HepG2 (cell line): ENCODE measurements around the gene MARVELD3. TPM values are rescaled to one million over a fixed set of nuclear protein-coding genes. Genes with fewer than 3 reads are reported as not detected.
"Not testable (repeated sequence)": the region's sequence is repeated elsewhere in the genome, so short reads cannot be mapped to it uniquely, and the experiment has no call there.

Experiments used
- ATAC-seq: fragments of 200-7000 bp; cut with Tn5 transposase; 3 replicates; pipeline ENCODE4 v1.9.1; 2020; ENCODE audit warnings: mild to moderate bottlenecking, moderate library complexity
- BruUV-seq: library from RNA; stranded (reverse); fragments of 400-500 nt; replicated peaks from 2 replicates; lab custom pipeline; 2021; lab: Mats Ljungman, UMichigan
- CTCF ChIA-PET: fragments of 300-600 bp; formaldehyde crosslinking; extraction: SDS; loops from one replicate; lab custom pipeline; 2021; ENCODE audit warnings: low total read pairs, inconsistent platforms, low intra/inter-chr PET ratio; lab: Yijun Ruan, JAX
- POLR2A ChIA-PET: fragments of 350-600 bp; sonication (Branson Sonifier 250); formaldehyde crosslinking; loops from one replicate; lab custom pipeline; 2020; ENCODE audit warnings: antibody characterized with exemption, inconsistent platforms; lab: Yijun Ruan, JAX
- DNase-seq: peaks from one replicate; pipeline ENCODE4 v3.0.0-alpha.2; 2015; ENCODE audit warnings: low spot score
- FAIRE-seq: peaks from 3 replicates; lab custom pipeline; 2011; peaks lifted over from hg19 to GRCh38; lab: Jason Lieb, UNC
- H2AFZ ChIP-seq: one replicate; pipeline ENCODE4 v1.6.1; 2011; ENCODE audit warnings: low read length, inconsistent platforms
- H3K27ac ChIP-seq: fragments of 300-600 bp; 3 replicates; pipeline ENCODE4 v1.8.0; 2011; ENCODE audit warnings: mixed run types, mild to moderate bottlenecking, mixed read lengths, low read length, inconsistent platforms; ENCODE audit not compliant: insufficient read depth; ENCODE audit errors: extremely low read length
- H3K27me3 ChIP-seq, 2 experiments: fragments of 200-600 bp in 1 of 2; 2 replicates in 1 of 2; 3 replicates in 1 of 2; pipeline versions ENCODE4 v1.6.0 to v1.8.0; 2011; ENCODE audit warnings: low read length in 2 of 2, mild to moderate bottlenecking in 2 of 2, moderate library complexity in 2 of 2, inconsistent platforms in 1 of 2; ENCODE audit not compliant: insufficient read depth in 2 of 2, control insufficient read depth in 1 of 2
- H3K36me3 ChIP-seq, 2 experiments: fragments of 200-600 bp in 1 of 2; replicated peaks in 1 of 2; 2 replicates in 1 of 2; 3 replicates in 1 of 2; pipeline versions ENCODE4 v1.5.1 to v1.8.0; 2011; ENCODE audit warnings: low read length in 2 of 2, inconsistent platforms in 1 of 2; ENCODE audit not compliant: insufficient read depth in 2 of 2, control insufficient read depth in 1 of 2
- H3K4me1 ChIP-seq: 2 replicates; pipeline ENCODE4 v1.5.1; 2012; ENCODE audit warnings: low read length, inconsistent platforms; ENCODE audit not compliant: insufficient read depth
- H3K4me2 ChIP-seq: 2 replicates; pipeline ENCODE4 v1.6.0; 2011; ENCODE audit warnings: low read depth, low read length, inconsistent platforms
- H3K4me3 ChIP-seq, 3 experiments: fragments of 200-600 bp in 1 of 3; sonication (generic), shearing (Covaris generic) in 1 of 3; replicated peaks in 1 of 3; 2 replicates each; pipeline ENCODE4 v1.5.1; 2011 to 2016; ENCODE audit warnings: low read length in 3 of 3, inconsistent platforms in 2 of 3, low read depth in 2 of 3, mild to moderate bottlenecking in 2 of 3, control low read depth in 1 of 3, mixed read lengths in 1 of 3; ENCODE audit not compliant: insufficient read depth in 1 of 3
- H3K79me2 ChIP-seq: one replicate; pipeline ENCODE4 v1.6.1; 2011; ENCODE audit warnings: low read length, inconsistent platforms; ENCODE audit not compliant: insufficient read depth
- H3K9ac ChIP-seq: 2 replicates; pipeline ENCODE4 v1.6.0; 2011; ENCODE audit warnings: mild to moderate bottlenecking, low read depth, low read length, inconsistent platforms; ENCODE audit not compliant: insufficient read depth
- H3K9me3 ChIP-seq: 2 replicates; pipeline ENCODE4 v1.5.1; 2012; ENCODE audit warnings: mild to moderate bottlenecking, low read length
- H4K20me1 ChIP-seq: 2 replicates; pipeline ENCODE4 v1.6.0; 2011; ENCODE audit warnings: inconsistent platforms, mild to moderate bottlenecking, low read length, moderate library complexity; ENCODE audit not compliant: insufficient read depth
- HNF1B ChIP-seq: sonication (generic); formaldehyde crosslinking; IDR thresholded peaks from 2 replicates; pipeline ENCODE4 v1.5.1; 2020; ENCODE audit warnings: mild to moderate bottlenecking, moderate library complexity, missing genetic modification reagents
- IRF9 ChIP-seq: sonication (generic); formaldehyde crosslinking; IDR thresholded peaks from 2 replicates; pipeline ENCODE4 v1.8.0; 2022; ENCODE audit warnings: missing genetic modification reagents, mild to moderate bottlenecking, borderline replicate concordance
- TBP ChIP-seq: sonication (generic); formaldehyde crosslinking; IDR thresholded peaks from 2 replicates; pipeline ENCODE4 v1.5.0; 2020; ENCODE audit warnings: missing genetic modification reagents
- ZMYM3 ChIP-seq: sonication (generic); formaldehyde crosslinking; IDR thresholded peaks from 2 replicates; pipeline ENCODE4 v1.5.1; 2020; ENCODE audit warnings: mild to moderate bottlenecking, missing genetic modification reagents
- ZNF460 ChIP-seq: sonication (generic); formaldehyde crosslinking; IDR thresholded peaks from 2 replicates; pipeline ENCODE4 v1.5.1; 2020; ENCODE audit warnings: missing genetic modification reagents, mild to moderate bottlenecking, borderline replicate concordance
- ZNF747 ChIP-seq: sonication (generic); formaldehyde crosslinking; IDR thresholded peaks from 2 replicates; pipeline ENCODE4 v1.8.1; 2023; ENCODE audit warnings: missing genetic modification reagents, mild to moderate bottlenecking, borderline replicate concordance
- ZNF772 ChIP-seq: sonication (generic); formaldehyde crosslinking; IDR thresholded peaks from 2 replicates; pipeline ENCODE4 v1.5.0; 2020; ENCODE audit warnings: mild to moderate bottlenecking, missing genetic modification reagents
- ZSCAN30 ChIP-seq: sonication (generic); formaldehyde crosslinking; IDR thresholded peaks from 2 replicates; pipeline ENCODE4 v1.5.0; 2020; ENCODE audit warnings: mild to moderate bottlenecking, missing genetic modification reagents
- WGBS: methylation state at CpG from one replicate; pipeline ENCODE4 v1.1.6; 2017; ENCODE audit warnings: low lambda C conversion rate; 5-methylcytosine and 5-hydroxymethylcytosine counted together
- in situ Hi-C: cut with HindIII; loops from 2 replicates; pipeline ENCODE4 v1.10.0; 2017; ENCODE audit warnings: low pct_unique_long_range_greater_than_20kb; ENCODE audit not compliant: extremely low pct_ligation_motif_present
- intact Hi-C: fragments of 100-400 bp; cut with micrococcal nuclease; formaldehyde crosslinking; loops from one replicate; pipeline ENCODE4 v1.10.0; 2022; ENCODE audit not compliant: unreplicated experiment
- polyA plus RNA-seq, 8 experiments: library from polyadenylated mRNA; depleted of rRNA in 3 of 8; stranded (reverse) in 7 of 8; unstranded in 1 of 8; fragments of >200 nt; fragmentation: Illumina TruSeq in 4 of 8; extraction: Trizol in 4 of 8; gene quantifications; 2 replicates each; pipeline versions ENCODE4 v1.2.1 to v1.2.3, GENCODE V29; 2011 to 2016; ENCODE audit warnings: low read depth in 4 of 8, missing spikeins in 1 of 8, mixed read lengths in 1 of 8; ENCODE audit not compliant: insufficient read depth in 1 of 8
- total RNA-seq, 5 experiments: library from RNA; depleted of rRNA; stranded (reverse); fragments of >200 nt; fragmentation: Illumina TruSeq; extraction: Trizol; gene quantifications; 2 replicates each; pipeline ENCODE4 v1.2.3, GENCODE V29; 2016; ENCODE audit warnings: low read depth in 1 of 5

The MARVELD3 gene
- total and polyA plus RNA-seq, 2 of the 13 experiments (the other 11 are each of a cell fraction or from before 2014, with no cell fraction given): 4.8 to 5.6 TPM

GRCh38 chr16:71582553-71582848, 43.5 kb upstream of the MARVELD3 start:
- H3K36me3 ChIP-seq, H3K79me2 ChIP-seq, ATAC-seq, in situ Hi-C loops, H3K27me3 ChIP-seq, H4K20me1 ChIP-seq, CTCF ChIA-PET, FAIRE-seq, H3K9me3 ChIP-seq, BruUV-seq, intact Hi-C loops, DNase-seq, H2AFZ ChIP-seq: not testable (repeated sequence)
- POLR2A ChIA-PET: interaction anchor here (0.6 to 6.8 kb wide), 10 partner anchors 10 to 857 kb away, joined by 3 to 93 read pairs (median 6); partner anchors contain the start of gene ZNF23
- 90% methylated on average over 5 of the region's 5 CpGs for WGBS
- Histone ChIP-seq H3K4me2 (peak overlapping the region; percentile 58), H3K27ac (peak overlapping the region; percentile 90), H3K4me3 (peak overlapping the region in 1 of 3 experiments; percentile 44; a peak in 1 of 6 replicates), H3K4me1 (peaks cover 82% of the 10 kb centered on the region), H3K9ac (peak overlapping the region; percentile 28)
- TF ChIP-seq ZMYM3 (CRISPR knock-in tag): peak; percentile 48
- TF ChIP-seq ZSCAN30: 0 out of 2 replicates have a peak, but pooled peaks have one; percentile 53
- TF ChIP-seq ZNF747 (CRISPR knock-in tag): 0 out of 2 replicates have a peak, but pooled peaks have one; percentile 1
- TF ChIP-seq ZNF460 (CRISPR knock-in tag): peak; percentile 91
- 0 out of 2 replicates have a peak, but pooled peaks have one; percentile 6 for TF ChIP-seq ZNF772 (CRISPR knock-in tag)
- TF ChIP-seq IRF9 (CRISPR knock-in tag): 0 out of 2 replicates have a peak, but pooled peaks have one; percentile 9
- TF ChIP-seq HNF1B (CRISPR knock-in tag): 0 out of 2 replicates have a peak, but pooled peaks have one; percentile 5
- 0 out of 2 replicates have a peak, but pooled peaks have one; percentile 21 for TF ChIP-seq TBP (CRISPR knock-in tag)
